PC-3 (cell line): Measurements from ENCODE around the gene MAN1B1. TPM values are rescaled to one million over a fixed set of nuclear protein-coding genes. Genes with fewer than 3 reads are reported as not detected.

Experiments
- ATAC-seq: fragments of 200-7000 bp; cut with Tn5 transposase; 2 replicates; pipeline ENCODE4 v1.9.1; 2020; ENCODE audit warnings: mild to moderate bottlenecking, moderate library complexity
- BruUV-seq: library from RNA; stranded (reverse); fragments of 400-500 nt; replicated peaks from 2 replicates; lab custom pipeline; 2021; lab: Mats Ljungman, UMichigan
- CTCF ChIA-PET: fragments of 300-600 bp; sonication (Branson Sonifier 250); formaldehyde crosslinking; loops from one replicate; lab custom pipeline; 2022; ENCODE audit warnings: antibody characterized with exemption; lab: Charles Lee
- POLR2A ChIA-PET: fragments of 300-600 bp; sonication (Branson Sonifier 250); formaldehyde crosslinking; loops from one replicate; lab custom pipeline; 2022; ENCODE audit warnings: antibody characterized with exemption; ENCODE audit not compliant: unreplicated experiment; lab: Charles Lee
- DNase-seq: peaks from one replicate; pipeline ENCODE4 v3.0.0-alpha.2; 2015
- H2AFZ ChIP-seq: fragments of 300-600 bp; sonication (generic); 2 replicates; pipeline ENCODE4 v1.6.0; 2016; ENCODE audit warnings: antibody characterized with exemption, low read length
- H3F3A ChIP-seq: fragments of 300-600 bp; sonication (generic); one replicate; pipeline ENCODE4 v1.6.0; 2017; ENCODE audit warnings: antibody characterized with exemption, low read length, control low read depth, mild to moderate bottlenecking; ENCODE audit not compliant: unreplicated experiment
- H3K27ac ChIP-seq: fragments of 300-600 bp; sonication (generic); 2 replicates; pipeline ENCODE4 v1.5.1; 2016; ENCODE audit warnings: mild to moderate bottlenecking, low read length
- H3K27me3 ChIP-seq: fragments of 300-600 bp; sonication (generic); 2 replicates; pipeline ENCODE4 v1.6.1; 2016; ENCODE audit warnings: low read length, mixed read lengths
- H3K36me3 ChIP-seq: fragments of 300-600 bp; sonication (generic); 2 replicates; pipeline ENCODE4 v1.6.1; 2016; ENCODE audit warnings: low read depth, mixed run types, low read length, mixed read lengths
- H3K4me1 ChIP-seq: fragments of 300-600 bp; sonication (generic); 2 replicates; pipeline ENCODE4 v1.5.1; 2016; ENCODE audit warnings: low read length; ENCODE audit not compliant: insufficient read depth
- H3K4me2 ChIP-seq: fragments of 300-600 bp; sonication (generic); 2 replicates; pipeline ENCODE4 v1.6.0; 2016; ENCODE audit warnings: low read length
- H3K4me3 ChIP-seq: fragments of 300-600 bp; sonication (generic); 2 replicates; pipeline ENCODE4 v1.5.1; 2016; ENCODE audit warnings: mild to moderate bottlenecking, low read length, mixed read lengths
- H3K79me2 ChIP-seq: fragments of 300-600 bp; sonication (generic); 2 replicates; pipeline ENCODE4 v1.6.1; 2017; ENCODE audit warnings: low read length, mixed read lengths
- H3K9ac ChIP-seq: fragments of 300-600 bp; sonication (generic); 2 replicates; pipeline ENCODE4 v1.6.0; 2016; ENCODE audit warnings: mild to moderate bottlenecking, low read length
- H3K9me2 ChIP-seq: fragments of 300-600 bp; sonication (generic); replicated peaks from 2 replicates; pipeline ENCODE4 v1.6.1; 2016; ENCODE audit warnings: mixed run types, low read length, mixed read lengths
- H3K9me3 ChIP-seq: fragments of 300-600 bp; sonication (generic); 2 replicates; pipeline ENCODE4 v1.6.1; 2016; ENCODE audit warnings: low read length, mixed read lengths
- H4K20me1 ChIP-seq: fragments of 300-600 bp; sonication (generic); 2 replicates; pipeline ENCODE4 v1.6.1; 2016; ENCODE audit warnings: low read length, mixed read lengths
- EZH2 ChIP-seq: fragments of 300-600 bp; sonication (generic); IDR thresholded peaks from one replicate; pipeline ENCODE4 v1.6.1; 2017; ENCODE audit warnings: antibody characterized with exemption, mild to moderate bottlenecking, low read length; ENCODE audit not compliant: unreplicated experiment
- EZH2phosphoT487 ChIP-seq: fragments of 300-600 bp; sonication (generic); IDR thresholded peaks from 2 replicates; pipeline ENCODE4 v1.6.1; 2018; ENCODE audit warnings: mild to moderate bottlenecking, antibody characterized with exemption, low read length, borderline replicate concordance
- intact Hi-C: fragments of 100-400 bp; cut with micrococcal nuclease; formaldehyde crosslinking; loops from 2 replicates; pipeline ENCODE4 v1.9.0; 2023
- total RNA-seq: library from RNA; depleted of rRNA; stranded (reverse); fragments of >200 nt; gene quantifications from 2 replicates; pipeline ENCODE4 v1.2.3, GENCODE V29; 2014
- TF ChIP-seq, protein P1 (sequence below): fragments of 300-600 bp; sonication (generic); conservative IDR thresholded peaks from 2 replicates; pipeline ENCODE4 v1.5.1; 2017; ENCODE audit warnings: antibody characterized with exemption, low read depth, mild to moderate bottlenecking, low read length

MAN1B1 gene
- total RNA-seq, 1 experiment from 2014 or later = 65.5 TPM

DNA sequence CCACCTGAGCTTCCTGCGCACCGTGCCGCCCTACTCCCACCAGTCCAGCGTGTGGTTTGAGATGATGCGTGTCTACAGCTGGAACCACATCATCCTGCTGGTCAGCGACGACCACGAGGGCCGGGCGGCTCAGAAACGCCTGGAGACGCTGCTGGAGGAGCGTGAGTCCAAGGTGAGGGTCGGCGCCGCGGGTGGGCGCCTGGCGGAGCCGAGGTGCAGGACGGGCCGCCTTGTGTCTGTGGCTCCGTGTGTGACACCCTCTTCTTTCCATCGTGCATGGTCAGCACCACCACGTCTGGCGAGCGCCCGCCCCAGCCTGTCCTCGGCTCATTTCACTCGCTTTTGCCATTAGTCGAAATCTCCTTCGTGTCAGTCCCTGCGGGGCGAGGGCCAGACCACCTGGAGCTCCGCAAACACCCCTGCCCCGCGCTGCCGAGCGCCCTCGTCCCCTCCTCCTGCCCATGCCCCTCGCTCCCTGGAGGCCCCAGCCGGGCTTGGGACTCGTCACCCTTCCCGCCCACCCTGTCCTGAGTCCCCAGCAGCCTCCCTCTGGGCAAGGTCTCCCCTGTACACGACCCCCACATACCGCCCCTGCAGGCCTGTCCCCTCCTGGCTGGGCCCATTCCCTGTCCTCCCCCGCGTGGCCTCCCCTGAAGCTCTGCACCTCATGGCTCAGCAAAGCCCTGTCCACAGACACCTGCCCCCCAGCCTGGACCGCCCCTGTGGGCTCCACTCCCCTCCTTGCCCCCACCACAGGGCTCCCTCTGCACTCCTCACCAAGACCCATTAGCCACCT is 59.1 kb downstream of the MAN1B1 start:
- Histone ChIP-seq H3K4me1 (no peaks in the 10 kb centered on the region; the same call in 1 of the 2 replicates), H2AFZ (no peak overlapping the region), H3K27ac (no peak overlapping the region), H3K9me3 (no peaks in the 10 kb centered on the region), H3K4me3 (no peak overlapping the region), H3K4me2 (no peak overlapping the region), H3F3A (no peaks in the 10 kb centered on the region), H3K36me3 (no peaks in the 10 kb centered on the region), H3K27me3 (no peaks in the 10 kb centered on the region), H3K9ac (no peak overlapping the region), H3K9me2 (no peaks in the 10 kb centered on the region), H3K79me2 (no peaks in the 10 kb centered on the region), H4K20me1 (no peaks in the 10 kb centered on the region)
- no peak for TF ChIP-seq EZH2
- TF ChIP-seq EZH2phosphoT487 = no peak
- TF ChIP-seq, protein P1, sequence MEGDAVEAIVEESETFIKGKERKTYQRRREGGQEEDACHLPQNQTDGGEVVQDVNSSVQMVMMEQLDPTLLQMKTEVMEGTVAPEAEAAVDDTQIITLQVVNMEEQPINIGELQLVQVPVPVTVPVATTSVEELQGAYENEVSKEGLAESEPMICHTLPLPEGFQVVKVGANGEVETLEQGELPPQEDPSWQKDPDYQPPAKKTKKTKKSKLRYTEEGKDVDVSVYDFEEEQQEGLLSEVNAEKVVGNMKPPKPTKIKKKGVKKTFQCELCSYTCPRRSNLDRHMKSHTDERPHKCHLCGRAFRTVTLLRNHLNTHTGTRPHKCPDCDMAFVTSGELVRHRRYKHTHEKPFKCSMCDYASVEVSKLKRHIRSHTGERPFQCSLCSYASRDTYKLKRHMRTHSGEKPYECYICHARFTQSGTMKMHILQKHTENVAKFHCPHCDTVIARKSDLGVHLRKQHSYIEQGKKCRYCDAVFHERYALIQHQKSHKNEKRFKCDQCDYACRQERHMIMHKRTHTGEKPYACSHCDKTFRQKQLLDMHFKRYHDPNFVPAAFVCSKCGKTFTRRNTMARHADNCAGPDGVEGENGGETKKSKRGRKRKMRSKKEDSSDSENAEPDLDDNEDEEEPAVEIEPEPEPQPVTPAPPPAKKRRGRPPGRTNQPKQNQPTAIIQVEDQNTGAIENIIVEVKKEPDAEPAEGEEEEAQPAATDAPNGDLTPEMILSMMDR = no peak
- BruUV-seq = no TSS peak
- intact Hi-C loops = no loop called here
- POLR2A ChIA-PET = no interaction called here
- no peak for ATAC-seq
- CTCF ChIA-PET = no interaction called here
- no peak for DNase-seq

DNA sequence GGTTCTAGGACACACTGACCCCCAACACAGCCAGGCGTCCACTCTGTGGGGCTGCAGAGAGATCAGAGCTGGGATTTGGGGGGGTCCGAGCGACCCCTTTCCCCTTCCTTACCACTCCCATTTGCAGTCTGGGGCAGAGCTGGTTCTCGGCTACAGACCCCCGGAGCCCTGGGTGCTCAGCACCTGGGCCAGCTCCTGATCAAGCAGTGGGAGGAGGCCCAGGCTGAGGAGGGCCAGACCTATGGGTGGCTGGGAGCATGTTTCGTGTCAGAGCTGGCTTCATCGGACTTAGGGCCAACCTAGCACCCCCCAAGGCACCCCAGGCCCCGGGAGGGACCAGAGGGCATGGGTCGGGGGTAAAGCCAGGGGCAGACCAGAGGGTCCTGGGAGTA is 59.7 kb downstream of the MAN1B1 start:
- H3K9me3 ChIP-seq = no peaks in the 10 kb centered on the region
- H3K79me2 ChIP-seq = no peaks in the 10 kb centered on the region
- no peaks in the 10 kb centered on the region; the same call in 1 of the 2 replicates for H3K4me1 ChIP-seq
- intact Hi-C loops = no loop called here
- H3K27me3 ChIP-seq = no peaks in the 10 kb centered on the region
- no peak for TF ChIP-seq EZH2
- no peak for TF ChIP-seq EZH2phosphoT487
- TF ChIP-seq, protein P1 = no peak
- H3F3A ChIP-seq = no peaks in the 10 kb centered on the region
- H3K36me3 ChIP-seq = no peaks in the 10 kb centered on the region
- no peaks in the 10 kb centered on the region for H3K9me2 ChIP-seq
- no peak overlapping the region for H3K9ac ChIP-seq
- no TSS peak for BruUV-seq
- ChIA-PET CTCF (no interaction called here), POLR2A (no interaction called here)
- no peak overlapping the region for H3K4me3 ChIP-seq
- no peak for ATAC-seq
- H2AFZ ChIP-seq = no peak overlapping the region
- H3K27ac ChIP-seq = no peak overlapping the region
- H4K20me1 ChIP-seq = no peaks in the 10 kb centered on the region
- no peak for DNase-seq
- no peak overlapping the region for H3K4me2 ChIP-seq
